ENCODE measurements around the gene GFOD1.

GFOD1 gene

DNA sequence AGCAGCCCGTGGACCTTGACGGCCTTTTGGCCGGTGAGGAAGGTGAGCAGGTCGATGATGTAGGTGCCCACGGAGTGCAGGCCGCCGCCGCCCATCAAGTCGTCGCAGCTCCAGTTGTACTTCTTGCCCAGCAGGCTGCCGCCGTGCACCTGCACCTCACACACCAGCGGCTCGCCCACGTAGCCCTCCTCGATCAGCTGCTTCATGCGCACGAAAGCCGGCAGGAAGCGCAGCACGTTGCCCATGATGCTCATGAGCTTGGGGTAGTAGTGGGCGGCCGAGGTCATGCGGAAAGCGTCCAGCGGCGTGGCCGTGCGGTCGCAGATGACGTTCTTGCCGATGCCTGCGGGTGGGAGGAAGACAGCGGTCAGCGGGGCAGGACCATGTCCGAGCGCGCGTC, 122.1 kb downstream of the GFOD1 start:
- H3K4me3 ChIP-seq (ENCODE audit: low read depth, low read length), result no peak overlapping the region
- no peak for DNase-seq (ENCODE audit: low read depth)
- TF ChIP-seq, protein P1, sequence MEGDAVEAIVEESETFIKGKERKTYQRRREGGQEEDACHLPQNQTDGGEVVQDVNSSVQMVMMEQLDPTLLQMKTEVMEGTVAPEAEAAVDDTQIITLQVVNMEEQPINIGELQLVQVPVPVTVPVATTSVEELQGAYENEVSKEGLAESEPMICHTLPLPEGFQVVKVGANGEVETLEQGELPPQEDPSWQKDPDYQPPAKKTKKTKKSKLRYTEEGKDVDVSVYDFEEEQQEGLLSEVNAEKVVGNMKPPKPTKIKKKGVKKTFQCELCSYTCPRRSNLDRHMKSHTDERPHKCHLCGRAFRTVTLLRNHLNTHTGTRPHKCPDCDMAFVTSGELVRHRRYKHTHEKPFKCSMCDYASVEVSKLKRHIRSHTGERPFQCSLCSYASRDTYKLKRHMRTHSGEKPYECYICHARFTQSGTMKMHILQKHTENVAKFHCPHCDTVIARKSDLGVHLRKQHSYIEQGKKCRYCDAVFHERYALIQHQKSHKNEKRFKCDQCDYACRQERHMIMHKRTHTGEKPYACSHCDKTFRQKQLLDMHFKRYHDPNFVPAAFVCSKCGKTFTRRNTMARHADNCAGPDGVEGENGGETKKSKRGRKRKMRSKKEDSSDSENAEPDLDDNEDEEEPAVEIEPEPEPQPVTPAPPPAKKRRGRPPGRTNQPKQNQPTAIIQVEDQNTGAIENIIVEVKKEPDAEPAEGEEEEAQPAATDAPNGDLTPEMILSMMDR (IDR thresholded peaks at IDR 0.05; ENCODE audit: insufficient read depth, low read depth, low read length, missing control alignments), result no peak

DNA sequence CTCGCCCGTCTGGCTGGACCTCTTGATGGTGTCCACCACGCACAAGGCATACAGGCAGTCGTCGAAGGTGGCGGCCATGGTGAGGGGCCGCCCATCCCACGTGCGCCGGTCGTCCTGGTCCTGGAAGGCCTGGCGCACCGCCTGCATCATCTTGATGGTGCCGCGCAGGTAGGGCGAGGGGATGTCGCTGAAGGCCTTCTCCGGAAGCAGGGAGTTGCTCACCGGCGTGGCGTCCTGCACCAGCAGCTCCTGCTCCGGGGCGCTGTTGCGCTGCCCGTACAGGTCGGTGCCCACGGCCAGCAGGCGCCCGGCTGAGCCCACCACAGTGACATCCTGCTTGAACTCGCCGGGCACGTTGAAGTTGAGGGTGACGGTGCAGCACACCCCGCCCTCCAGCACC, 122.6 kb downstream of the GFOD1 start:
- DNase-seq (ENCODE audit: low read depth), result no peak
- H3K4me3 ChIP-seq (ENCODE audit: low read depth, low read length), result no peak overlapping the region
- TF ChIP-seq, protein P1 (IDR thresholded peaks at IDR 0.05; ENCODE audit: insufficient read depth, low read depth, low read length, missing control alignments), result no peak

DNA sequence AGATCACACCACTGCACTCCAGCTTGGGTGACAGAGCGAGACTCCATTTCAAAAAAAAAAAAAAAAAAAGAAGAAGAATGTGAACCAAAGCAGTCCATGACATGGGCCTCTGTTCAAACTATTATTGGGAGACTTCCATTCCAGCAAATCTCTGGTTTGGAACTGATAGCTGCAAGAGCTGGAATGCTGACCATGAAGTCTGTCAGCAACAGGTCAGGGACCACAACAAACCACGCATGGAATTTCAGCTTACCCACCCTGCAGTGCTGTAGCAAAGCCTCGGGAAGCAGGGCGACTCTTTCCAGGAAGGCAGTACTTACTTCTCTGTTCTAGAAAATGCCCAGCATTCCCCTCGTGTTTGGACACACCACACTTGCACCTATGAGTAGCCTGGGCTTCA, 125.0 kb downstream of the GFOD1 start:
- H3K4me3 ChIP-seq (ENCODE audit: low read depth, low read length), result no peak overlapping the region
- TF ChIP-seq, protein P1 (IDR thresholded peaks at IDR 0.05; ENCODE audit: insufficient read depth, low read depth, low read length, missing control alignments), result no peak
- no peak for DNase-seq (ENCODE audit: low read depth)

GRCh38 chr6:13360671-13361540, 126.5 kb downstream of the GFOD1 start:
- DNase-seq (ENCODE audit: low read depth), result no peak
- no peak overlapping the region for H3K4me3 ChIP-seq (ENCODE audit: low read depth, low read length)
- TF ChIP-seq, protein P1 (IDR thresholded peaks at IDR 0.05; ENCODE audit: insufficient read depth, low read depth, low read length, missing control alignments), result no peak

DNA sequence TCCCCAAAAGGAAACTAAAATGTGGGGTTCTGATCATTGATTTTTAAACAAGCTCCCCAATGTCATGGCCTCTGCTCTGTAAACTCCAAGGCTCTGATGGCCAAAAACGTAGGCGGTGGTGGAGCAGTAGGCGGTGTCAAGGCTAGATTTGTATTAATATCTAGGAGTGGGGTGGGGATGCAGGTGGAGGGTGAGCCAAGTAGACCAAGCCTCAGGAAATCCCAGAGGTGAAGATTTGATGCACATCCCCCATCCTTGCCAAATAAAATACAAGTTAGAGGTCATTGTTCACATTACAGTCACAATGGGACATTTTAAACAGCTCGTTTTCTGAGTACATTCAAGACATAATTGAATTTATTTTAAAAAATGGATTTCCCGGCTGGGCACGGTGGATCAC, 128.1 kb downstream of the GFOD1 start:
- TF ChIP-seq, protein P1 (IDR thresholded peaks at IDR 0.05; ENCODE audit: insufficient read depth, low read depth, low read length, missing control alignments), result no peak
- DNase-seq (ENCODE audit: low read depth), result no peak
- no peak overlapping the region for H3K4me3 ChIP-seq (ENCODE audit: low read depth, low read length)

DNA sequence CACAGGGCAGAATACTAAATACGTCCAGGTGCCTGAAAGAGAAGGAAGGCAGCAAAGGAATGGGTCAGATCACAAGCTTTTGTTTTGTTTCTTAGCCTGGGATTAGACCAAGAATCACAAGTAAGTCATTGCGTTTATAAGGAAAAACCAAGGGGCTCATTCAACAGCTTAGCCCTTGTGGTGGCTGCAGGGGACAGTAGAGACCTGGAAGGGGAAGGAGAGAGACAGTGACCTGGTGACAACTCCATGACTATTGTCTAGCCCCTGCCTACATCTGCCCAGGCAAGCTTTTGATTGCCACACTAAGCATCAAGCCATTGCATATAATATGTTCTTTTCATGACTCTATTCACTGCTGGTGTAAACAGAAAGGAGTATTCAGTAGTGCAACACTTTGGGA, 128.9 kb downstream of the GFOD1 start:
- no peak for DNase-seq (ENCODE audit: low read depth)
- H3K4me3 ChIP-seq (ENCODE audit: low read depth, low read length), result no peak overlapping the region
- TF ChIP-seq, protein P1 (IDR thresholded peaks at IDR 0.05; ENCODE audit: insufficient read depth, low read depth, low read length, missing control alignments), result no peak

Data from GM12865 (cell line).